Subcutaneous adipose tissue (tissue), 4 donors: ENCODE results near the gene DRAM1. TPM values are rescaled to one million over a fixed set of nuclear protein-coding genes. Genes with fewer than 3 reads are reported as not detected.

Source experiments
- total RNA-seq, 4 donors: library from RNA; depleted of rRNA; stranded (reverse); fragments of >200 nt; gene quantifications; one replicate each; pipeline ENCODE4 v1.1.0, GENCODE V29; 2016
- TF ChIP-seq, protein P1 (sequence below): fragments of 450-650 bp; IDR thresholded peaks from one replicate; pipeline ENCODE4 v1.5.1; 2016; ENCODE audit warnings: low read depth, mild to moderate bottlenecking, control low read depth, antibody characterized with exemption, moderate library complexity

The DRAM1 gene
- total RNA-seq, 4 donors from 2014 or later = 14.3 to 52.8 (median 34.4) TPM

DNA sequence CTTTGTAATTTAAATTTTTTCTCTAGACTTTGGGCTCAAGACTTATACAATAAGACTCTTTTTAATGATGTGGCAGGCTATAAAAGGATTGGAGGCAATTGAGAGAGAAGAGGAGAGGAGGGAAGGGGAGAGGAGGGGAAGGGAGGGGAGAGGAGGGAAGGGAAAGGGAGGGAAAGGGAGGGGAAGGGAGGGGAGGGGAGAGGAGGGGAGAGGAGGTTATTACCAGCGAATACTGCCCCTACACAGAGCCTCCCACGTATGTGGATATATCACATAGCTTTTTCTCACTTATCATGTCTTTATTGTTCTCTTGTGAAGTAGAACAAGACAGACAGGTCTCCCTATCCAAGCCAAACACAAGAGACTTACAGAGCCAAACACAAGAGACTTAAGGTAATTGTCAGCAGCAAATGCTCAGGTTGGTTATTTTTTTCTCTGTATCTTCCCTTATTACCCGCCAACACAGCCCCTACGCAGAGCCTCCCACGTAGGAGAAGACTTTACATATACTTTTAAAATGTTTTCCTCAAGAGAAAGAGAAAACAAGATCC is 63.1 kb downstream of the DRAM1 start:
- TF ChIP-seq, protein P1, sequence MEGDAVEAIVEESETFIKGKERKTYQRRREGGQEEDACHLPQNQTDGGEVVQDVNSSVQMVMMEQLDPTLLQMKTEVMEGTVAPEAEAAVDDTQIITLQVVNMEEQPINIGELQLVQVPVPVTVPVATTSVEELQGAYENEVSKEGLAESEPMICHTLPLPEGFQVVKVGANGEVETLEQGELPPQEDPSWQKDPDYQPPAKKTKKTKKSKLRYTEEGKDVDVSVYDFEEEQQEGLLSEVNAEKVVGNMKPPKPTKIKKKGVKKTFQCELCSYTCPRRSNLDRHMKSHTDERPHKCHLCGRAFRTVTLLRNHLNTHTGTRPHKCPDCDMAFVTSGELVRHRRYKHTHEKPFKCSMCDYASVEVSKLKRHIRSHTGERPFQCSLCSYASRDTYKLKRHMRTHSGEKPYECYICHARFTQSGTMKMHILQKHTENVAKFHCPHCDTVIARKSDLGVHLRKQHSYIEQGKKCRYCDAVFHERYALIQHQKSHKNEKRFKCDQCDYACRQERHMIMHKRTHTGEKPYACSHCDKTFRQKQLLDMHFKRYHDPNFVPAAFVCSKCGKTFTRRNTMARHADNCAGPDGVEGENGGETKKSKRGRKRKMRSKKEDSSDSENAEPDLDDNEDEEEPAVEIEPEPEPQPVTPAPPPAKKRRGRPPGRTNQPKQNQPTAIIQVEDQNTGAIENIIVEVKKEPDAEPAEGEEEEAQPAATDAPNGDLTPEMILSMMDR = no peak

DNA sequence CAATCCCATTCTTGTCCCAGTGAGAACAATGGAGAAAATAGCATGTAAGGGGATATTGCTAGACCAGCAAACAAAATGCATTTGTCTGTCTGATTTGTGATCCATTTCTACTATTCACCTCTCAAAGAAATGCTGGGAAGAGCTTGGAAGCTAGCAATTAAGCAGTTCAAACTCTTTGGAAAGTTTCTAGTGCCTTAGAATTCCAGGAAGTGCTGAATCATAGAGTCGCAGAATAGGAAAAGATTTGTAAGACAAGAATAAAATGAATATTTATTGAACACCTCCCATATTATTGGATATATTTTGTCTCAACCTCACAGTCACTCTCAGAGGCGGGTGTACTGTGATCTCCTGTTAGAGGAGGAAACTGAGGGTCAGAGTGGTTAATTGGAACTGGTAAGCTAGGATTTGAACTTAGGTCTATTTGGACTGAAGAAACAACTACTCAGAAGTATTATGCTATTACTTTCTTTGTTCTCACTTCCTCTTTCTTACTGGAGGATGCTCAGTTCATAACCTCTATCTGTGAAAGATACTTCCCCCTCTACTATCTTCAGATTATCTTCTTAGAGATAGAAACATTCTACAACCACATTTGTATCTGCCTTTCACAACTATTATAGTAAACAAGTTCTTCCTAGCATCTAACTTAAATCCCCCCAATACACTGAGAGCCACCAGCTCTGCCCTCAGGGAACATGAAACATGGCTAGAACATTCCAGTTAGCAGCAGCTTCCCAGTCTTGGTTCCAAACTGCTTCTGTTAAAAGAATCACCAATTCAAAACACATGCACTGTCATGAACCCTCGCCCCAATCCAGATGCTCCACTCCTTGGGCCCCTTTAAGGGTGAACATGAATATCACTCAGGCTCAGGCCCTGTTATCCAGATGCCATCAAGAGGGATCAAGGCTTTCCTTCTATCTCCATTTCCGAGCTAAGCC is 64.2 kb downstream of the DRAM1 start:
- TF ChIP-seq, protein P1 = no peak

DNA sequence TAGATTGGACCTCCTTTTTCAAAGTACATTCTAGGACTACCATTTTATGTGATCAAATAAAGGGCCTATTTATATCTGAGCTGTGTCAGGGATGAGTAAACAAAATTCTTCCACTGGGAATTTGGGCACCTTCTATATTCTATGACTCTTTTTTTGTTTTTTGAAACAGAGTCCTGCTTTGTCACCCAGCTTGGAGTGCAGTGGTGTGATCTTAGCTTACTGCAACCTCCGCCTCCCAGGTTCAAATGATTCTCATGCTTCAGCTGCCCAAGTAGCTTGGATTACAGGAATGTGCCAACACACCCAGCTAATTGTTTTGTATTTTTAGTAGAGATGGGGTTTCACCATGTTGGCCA is 64.8 kb downstream of the DRAM1 start:
- TF ChIP-seq, protein P1 = no peak

DNA sequence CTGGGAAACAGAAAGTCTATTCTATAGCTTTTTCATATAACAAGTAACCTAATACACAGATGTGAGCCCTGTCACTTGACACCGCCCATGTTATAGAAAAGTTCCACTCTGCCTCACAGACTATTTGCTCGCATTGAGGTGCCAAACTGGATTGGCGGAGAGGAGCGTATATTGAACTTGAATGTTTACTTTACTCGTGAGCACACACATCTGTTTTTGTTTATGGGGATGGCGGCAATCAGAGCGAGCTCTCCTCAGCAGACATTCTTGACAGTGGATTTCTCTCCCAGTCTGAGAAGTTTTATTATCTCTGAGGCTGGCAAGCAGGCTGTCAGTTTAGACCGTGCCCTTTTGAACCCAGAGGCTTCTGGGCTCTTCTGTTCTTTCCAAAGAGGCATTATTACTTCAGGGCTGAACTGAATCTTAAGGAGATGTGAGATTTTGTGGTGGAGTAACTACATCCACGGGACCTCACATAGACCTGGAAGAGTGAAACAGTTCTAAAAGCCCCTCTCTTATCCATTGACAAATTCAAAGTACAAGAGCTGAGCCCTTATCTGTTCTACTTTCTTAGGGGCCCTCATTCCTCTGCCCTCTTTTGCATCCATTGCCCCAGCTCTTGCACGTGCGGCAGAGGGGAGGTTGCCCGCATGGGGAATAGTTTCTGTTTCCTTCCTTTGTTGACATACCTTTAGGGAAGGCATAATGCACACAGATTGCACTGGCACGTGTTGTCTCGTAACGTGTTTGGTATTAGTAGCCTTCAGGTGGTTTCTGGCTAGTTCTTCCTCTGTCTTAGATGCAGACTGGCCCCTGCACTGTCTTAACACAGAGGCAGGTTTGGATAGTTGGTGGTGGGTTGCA is 68.2 kb downstream of the DRAM1 start:
- TF ChIP-seq, protein P1 = no peak

DNA sequence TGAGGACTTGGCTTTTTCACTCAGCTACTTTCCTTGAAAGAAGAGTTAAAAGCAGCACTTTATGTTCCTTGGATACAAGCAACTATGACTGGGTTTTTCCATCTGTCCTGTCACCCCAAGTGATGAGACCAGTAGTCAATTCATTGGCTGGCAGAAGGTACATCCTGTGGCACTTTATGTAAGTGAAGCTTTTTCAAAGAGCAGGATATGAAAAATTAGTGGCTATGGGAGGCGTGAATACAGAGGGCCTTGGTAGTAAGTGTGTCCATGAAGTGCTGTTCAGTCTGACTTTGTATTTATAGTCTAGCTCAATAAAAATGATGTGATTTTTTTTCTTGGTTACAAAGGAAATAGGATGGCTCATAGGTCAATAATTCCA is 68.8 kb downstream of the DRAM1 start:
- TF ChIP-seq, protein P1 = no peak

DNA sequence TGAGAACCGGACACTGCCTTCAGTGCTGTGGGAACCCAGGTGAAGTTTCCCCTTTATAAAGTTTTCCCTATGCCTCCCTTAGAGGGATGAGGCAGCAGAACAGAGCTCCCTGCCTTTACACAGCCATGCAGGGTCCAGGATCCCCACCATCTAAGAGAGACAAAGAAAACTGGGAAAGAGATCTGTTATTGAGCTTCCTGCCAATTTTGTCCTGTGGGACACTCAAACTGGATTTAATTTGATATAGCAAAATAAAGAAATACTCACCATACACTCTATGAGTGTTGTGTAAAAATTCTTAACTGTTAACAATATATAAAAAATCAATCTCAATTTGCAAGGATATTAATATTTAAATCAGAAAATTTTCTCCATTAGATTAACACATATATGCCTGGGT is 69.9 kb downstream of the DRAM1 start:
- TF ChIP-seq, protein P1 = no peak

DNA sequence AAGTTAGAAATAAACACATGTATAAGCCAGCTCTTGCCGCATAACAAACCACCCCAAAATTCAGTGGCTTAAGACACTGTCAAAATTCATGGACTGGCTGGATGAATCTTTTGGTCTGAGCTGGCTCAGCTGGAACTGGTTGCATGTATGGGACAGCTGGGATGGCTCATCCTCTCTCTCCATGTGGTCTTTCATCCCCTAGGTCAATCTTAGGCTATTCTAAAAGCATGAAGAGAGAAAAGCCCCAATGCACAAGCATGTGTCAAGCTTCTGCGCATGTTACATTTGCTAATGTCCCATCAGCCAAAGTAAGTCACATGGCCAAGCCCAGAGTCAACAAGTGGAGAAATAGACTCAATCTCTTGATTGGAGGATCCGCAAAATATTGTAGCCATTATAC is 71.0 kb downstream of the DRAM1 start:
- TF ChIP-seq, protein P1 = no peak
